IPS DF 6.9 (cell line): ENCODE measurements around the gene SERTM1.
A peak's percentile ranks its signal among the peaks of the same experiment; 100 is the strongest.

Experiments used
- DNase-seq: peaks from one replicate; pipeline ENCODE4 v3.0.0-alpha.2; 2013; ENCODE audit warnings: low read depth, low spot score
- H3K27ac ChIP-seq: one replicate; pipeline ENCODE4 v1.5.1; 2013; ENCODE audit warnings: low read length, control low read depth
- H3K27me3 ChIP-seq: 2 replicates; pipeline ENCODE4 v1.6.1; 2013; ENCODE audit warnings: mild to moderate bottlenecking, low read length; ENCODE audit not compliant: control insufficient read depth, insufficient read depth
- H3K36me3 ChIP-seq: 2 replicates; pipeline ENCODE4 v1.6.1; 2013; ENCODE audit warnings: low read length; ENCODE audit not compliant: control insufficient read depth, insufficient read depth
- H3K4me1 ChIP-seq: 2 replicates; pipeline ENCODE4 v1.6.1; 2013; ENCODE audit warnings: low read length; ENCODE audit not compliant: control insufficient read depth, insufficient read depth
- H3K4me3 ChIP-seq: 2 replicates; pipeline ENCODE4 v1.5.1; 2013; ENCODE audit warnings: mild to moderate bottlenecking, low read length
- H3K9me3 ChIP-seq: 2 replicates; pipeline ENCODE4 v1.6.1; 2013; ENCODE audit warnings: low read length, inconsistent platforms; ENCODE audit not compliant: control insufficient read depth, insufficient read depth
- WGBS: extraction: QIAGEN DNeasy Blood & Tissue Kit; methylation state at CpG from one replicate; pipeline ENCODE4 v1.1.7; 2013; ENCODE audit warnings: mixed read lengths, missing lambda C conversion rate; ENCODE audit not compliant: insufficient read length, insufficient coverage; 5-methylcytosine and 5-hydroxymethylcytosine counted together

SERTM1 gene

GRCh38 chr13:36674337-36675212 lies 755 bp downstream of the SERTM1 start:
- Histone ChIP-seq H3K4me1 (no peaks in the 10 kb centered on the region), H3K36me3 (no peaks in the 10 kb centered on the region), H3K27me3 (peaks cover 18% of the 10 kb centered on the region; the same call in 1 of the 2 replicates), H3K27ac (no peak overlapping the region), H3K9me3 (no peaks in the 10 kb centered on the region), H3K4me3 (peak overlapping the region; percentile 61; the same call in 1 of the 2 replicates)
- DNase-seq: no peak
- WGBS: no CpG with 5 or more reads among the region's 33 CpGs

- Histone ChIP-seq H3K27ac (no peak overlapping the region), H3K4me1 (no peaks in the 10 kb centered on the region), H3K4me3 (no peak overlapping the region), H3K36me3 (no peaks in the 10 kb centered on the region), H3K27me3 (peaks cover 18% of the 10 kb centered on the region; the same call in 1 of the 2 replicates), H3K9me3 (no peaks in the 10 kb centered on the region)
- no CpG with 5 or more reads among the region's 11 CpGs for WGBS
- DNase-seq: no peak
These were observed 1.4 kb downstream of the SERTM1 start for GRCh38 chr13:36675213-36675536.

GRCh38 chr13:36680913-36681312 lies 7.1 kb downstream of the SERTM1 start:
- no peak for DNase-seq
- H3K36me3 ChIP-seq: no peaks in the 10 kb centered on the region
- no CpG with 5 or more reads among the region's 6 CpGs for WGBS

GRCh38 chr13:36681894-36682624 lies 8.2 kb downstream of the SERTM1 start:
- H3K27ac ChIP-seq: no peak overlapping the region
- no peaks in the 10 kb centered on the region for H3K9me3 ChIP-seq
- H3K36me3 ChIP-seq: no peaks in the 10 kb centered on the region
- no peaks in the 10 kb centered on the region for H3K27me3 ChIP-seq
- no peak for DNase-seq
- H3K4me1 ChIP-seq: no peaks in the 10 kb centered on the region
- no peak overlapping the region for H3K4me3 ChIP-seq

More at GRCh38 chr13:36680913-36681312, 7.1 kb downstream of the SERTM1 start:
- Histone ChIP-seq H3K4me1 (no peaks in the 10 kb centered on the region), H3K4me3 (no peak overlapping the region), H3K27me3 (no peaks in the 10 kb centered on the region), H3K9me3 (no peaks in the 10 kb centered on the region), H3K27ac (no peak overlapping the region)

GRCh38 chr13:36683701-36684100 lies 9.9 kb downstream of the SERTM1 start:
- no peak for DNase-seq
- H3K9me3 ChIP-seq: no peaks in the 10 kb centered on the region
- H3K27ac ChIP-seq: no peak overlapping the region
- H3K27me3 ChIP-seq: no peaks in the 10 kb centered on the region
- no CpG with 5 or more reads among the region's 6 CpGs for WGBS
- no peak overlapping the region for H3K4me3 ChIP-seq
- no peaks in the 10 kb centered on the region for H3K36me3 ChIP-seq
- no peaks in the 10 kb centered on the region for H3K4me1 ChIP-seq

- H3K4me1 ChIP-seq: no peaks in the 10 kb centered on the region
- DNase-seq: no peak
- H3K4me3 ChIP-seq: no peak overlapping the region
- H3K9me3 ChIP-seq: no peaks in the 10 kb centered on the region
- H3K27ac ChIP-seq: no peak overlapping the region
- no peaks in the 10 kb centered on the region for H3K36me3 ChIP-seq
- WGBS: no CpG with 5 or more reads among the region's 1 CpG
- no peaks in the 10 kb centered on the region for H3K27me3 ChIP-seq
These were observed 12.1 kb downstream of the SERTM1 start for GRCh38 chr13:36685927-36686326.

GRCh38 chr13:36696410-36697010 lies 22.7 kb downstream of the SERTM1 start:
- H3K9me3 ChIP-seq: no peaks in the 10 kb centered on the region
- no peaks in the 10 kb centered on the region for H3K36me3 ChIP-seq
- no peak for DNase-seq
- H3K27me3 ChIP-seq: 0 out of 2 replicates have a peak, but pooled peaks cover 2% of the 10 kb centered on the region
- no peak overlapping the region for H3K4me3 ChIP-seq
- H3K27ac ChIP-seq: no peak overlapping the region
- no CpG with 5 or more reads among the region's 9 CpGs for WGBS
- H3K4me1 ChIP-seq: no peaks in the 10 kb centered on the region

GRCh38 chr13:36700170-36700569 lies 26.4 kb downstream of the SERTM1 start:
- Histone ChIP-seq H3K4me1 (no peaks in the 10 kb centered on the region), H3K27ac (no peak overlapping the region), H3K27me3 (no peaks in the 10 kb centered on the region), H3K4me3 (no peak overlapping the region), H3K36me3 (no peaks in the 10 kb centered on the region), H3K9me3 (no peaks in the 10 kb centered on the region)
- no peak for DNase-seq
- WGBS: no CpG with 5 or more reads among the region's 5 CpGs

GRCh38 chr13:36706755-36707154 lies 32.9 kb downstream of the SERTM1 start:
- no peaks in the 10 kb centered on the region for H3K9me3 ChIP-seq
- no peak overlapping the region for H3K4me3 ChIP-seq
- H3K4me1 ChIP-seq: no peaks in the 10 kb centered on the region
- no peak for DNase-seq
- no peaks in the 10 kb centered on the region for H3K36me3 ChIP-seq
- H3K27ac ChIP-seq: no peak overlapping the region
- WGBS: no CpG with 5 or more reads among the region's 1 CpG
- H3K27me3 ChIP-seq: no peaks in the 10 kb centered on the region; the same call in 1 of the 2 replicates

- no peaks in the 10 kb centered on the region for H3K4me1 ChIP-seq
- H3K36me3 ChIP-seq: no peaks in the 10 kb centered on the region
- no peaks in the 10 kb centered on the region; the same call in 1 of the 2 replicates for H3K27me3 ChIP-seq
- no peak overlapping the region for H3K27ac ChIP-seq
- DNase-seq: no peak
- H3K4me3 ChIP-seq: no peak overlapping the region
- no CpG with 5 or more reads among the region's 1 CpG for WGBS
- H3K9me3 ChIP-seq: no peaks in the 10 kb centered on the region
These were observed 35.5 kb downstream of the SERTM1 start for GRCh38 chr13:36709136-36709890.
